OCI-LY1 (cell line): ENCODE data around the gene PRXL2B.

Experiments used
- H2AFZ ChIP-seq: fragments of 200-600 bp; sonication (generic), shearing (Covaris generic); 2 replicates; pipeline ENCODE4 v1.6.0; 2014; ENCODE audit warnings: antibody characterized with exemption, mild to moderate bottlenecking, low read length
- H3F3A ChIP-seq: fragments of 200-600 bp; sonication (generic), shearing (Covaris generic); 2 replicates; pipeline ENCODE4 v1.6.0; 2014; ENCODE audit warnings: mild to moderate bottlenecking, antibody characterized with exemption, low read length, moderate library complexity; ENCODE audit not compliant: insufficient read depth
- H3K27ac ChIP-seq: fragments of 200-600 bp; sonication (generic); 2 replicates; pipeline ENCODE4 v1.5.1; 2014; ENCODE audit warnings: low read length, mixed run types, mild to moderate bottlenecking, low read depth; ENCODE audit not compliant: poor library complexity, severe bottlenecking
- H3K27me3 ChIP-seq: fragments of 200-600 bp; sonication (generic); 2 replicates; pipeline ENCODE4 v1.6.0; 2014; ENCODE audit warnings: antibody characterized with exemption, mild to moderate bottlenecking, low read length, moderate library complexity; ENCODE audit not compliant: insufficient read depth
- H3K36me3 ChIP-seq: fragments of 200-600 bp; sonication (generic); 2 replicates; pipeline ENCODE4 v1.6.1; 2014; ENCODE audit warnings: mild to moderate bottlenecking, antibody characterized with exemption, low read length, moderate library complexity, mixed read lengths; ENCODE audit not compliant: insufficient read depth
- H3K4me1 ChIP-seq: fragments of 200-600 bp; sonication (generic); 2 replicates; pipeline ENCODE4 v1.5.1; 2014; ENCODE audit warnings: mild to moderate bottlenecking, low read length, moderate library complexity; ENCODE audit not compliant: insufficient read depth, severe bottlenecking
- H3K4me2 ChIP-seq: fragments of 200-600 bp; sonication (generic), shearing (Covaris generic); 2 replicates; pipeline ENCODE4 v1.6.1; 2014; ENCODE audit warnings: low read length
- H3K4me3 ChIP-seq: fragments of 200-600 bp; sonication (generic); 2 replicates; pipeline ENCODE4 v1.5.1; 2014; ENCODE audit warnings: low read length, low read depth, mild to moderate bottlenecking, mixed read lengths; ENCODE audit not compliant: poor library complexity, severe bottlenecking
- H3K79me2 ChIP-seq: fragments of 200-600 bp; shearing (Covaris generic); 2 replicates; pipeline ENCODE4 v1.6.1; 2016; ENCODE audit warnings: mixed run types, low read length, mixed read lengths; ENCODE audit not compliant: insufficient read depth
- H3K9ac ChIP-seq: fragments of 200-600 bp; sonication (generic), shearing (Covaris generic); 2 replicates; pipeline ENCODE4 v1.6.1; 2014; ENCODE audit warnings: mild to moderate bottlenecking, low read length, mixed read lengths
- H3K9me2 ChIP-seq: fragments of 200-600 bp; sonication (generic), shearing (Covaris generic); 2 replicates; pipeline ENCODE4 v1.6.1; 2014; ENCODE audit warnings: low read depth, mild to moderate bottlenecking, low read length, mixed read lengths
- H3K9me3 ChIP-seq: fragments of 200-600 bp; shearing (Covaris generic); 2 replicates; pipeline ENCODE4 v1.6.1; 2014; ENCODE audit warnings: low read length, mixed read lengths
- H4K20me1 ChIP-seq: fragments of 200-600 bp; sonication (generic), shearing (Covaris generic); 2 replicates; pipeline ENCODE4 v1.6.0; 2016; ENCODE audit warnings: mild to moderate bottlenecking, low read length; ENCODE audit not compliant: insufficient read depth
- CTCF ChIP-seq: fragments of 200-600 bp; sonication (generic), shearing (Covaris generic); IDR thresholded peaks from 2 replicates; pipeline ENCODE4 v1.5.1; 2017; ENCODE audit warnings: mild to moderate bottlenecking, antibody characterized with exemption, low read length, moderate library complexity, mixed read lengths
- EZH2 ChIP-seq: fragments of 200-600 bp; sonication (generic), shearing (Covaris generic); IDR thresholded peaks from 2 replicates; pipeline ENCODE4 v1.8.0; 2017; ENCODE audit warnings: borderline replicate concordance, mixed run types, mild to moderate bottlenecking, antibody characterized with exemption, low read length, moderate library complexity, mixed read lengths

The PRXL2B gene

GRCh38 chr1:2633366-2633935, 46.9 kb downstream of the PRXL2B start:
- H3K4me1 ChIP-seq = no peaks in the 10 kb centered on the region
- TF ChIP-seq CTCF (no peak), EZH2 (no peak)
- no peaks in the 10 kb centered on the region for H3F3A ChIP-seq
- no peaks in the 10 kb centered on the region for H4K20me1 ChIP-seq
- H3K36me3 ChIP-seq = no peaks in the 10 kb centered on the region; the same call in 1 of the 2 replicates
- H3K27ac ChIP-seq = no peak overlapping the region
- H3K4me3 ChIP-seq = no peak overlapping the region
- no peaks in the 10 kb centered on the region for H3K9me2 ChIP-seq
- H3K4me2 ChIP-seq = no peak overlapping the region
- no peak overlapping the region for H3K9ac ChIP-seq
- no peaks in the 10 kb centered on the region for H3K79me2 ChIP-seq
- H2AFZ ChIP-seq = no peak overlapping the region
- no peaks in the 10 kb centered on the region; the same call in 1 of the 2 replicates for H3K27me3 ChIP-seq
- H3K9me3 ChIP-seq = peaks cover 13% of the 10 kb centered on the region

- Histone ChIP-seq H3K4me2 (no peak overlapping the region), H3K9me2 (no peaks in the 10 kb centered on the region), H3K4me3 (no peak overlapping the region), H3K4me1 (no peaks in the 10 kb centered on the region), H3K9me3 (peaks cover 13% of the 10 kb centered on the region), H3K27me3 (no peaks in the 10 kb centered on the region; the same call in 1 of the 2 replicates), H3K36me3 (no peaks in the 10 kb centered on the region; the same call in 1 of the 2 replicates), H3K9ac (no peak overlapping the region), H3F3A (no peaks in the 10 kb centered on the region), H2AFZ (no peak overlapping the region), H3K79me2 (no peaks in the 10 kb centered on the region), H3K27ac (no peak overlapping the region), H4K20me1 (no peaks in the 10 kb centered on the region)
- TF ChIP-seq CTCF (no peak), EZH2 (no peak)
Measured at GRCh38 chr1:2633936-2634491, 47.4 kb downstream of the PRXL2B start.

GRCh38 chr1:2635361-2636010, 48.9 kb downstream of the PRXL2B start:
- TF ChIP-seq EZH2 = no peak
- TF ChIP-seq CTCF = no peak
- Histone ChIP-seq H3K9me2 (no peaks in the 10 kb centered on the region), H3F3A (no peaks in the 10 kb centered on the region), H3K9me3 (peaks cover 13% of the 10 kb centered on the region), H3K4me3 (no peak overlapping the region), H3K27ac (no peak overlapping the region), H3K4me2 (no peak overlapping the region), H3K36me3 (no peaks in the 10 kb centered on the region; the same call in 1 of the 2 replicates), H4K20me1 (no peaks in the 10 kb centered on the region), H3K79me2 (no peaks in the 10 kb centered on the region), H3K27me3 (no peaks in the 10 kb centered on the region; the same call in 1 of the 2 replicates), H3K9ac (no peak overlapping the region), H2AFZ (no peak overlapping the region), H3K4me1 (no peaks in the 10 kb centered on the region)
